Measurements from ENCODE around the gene MFAP3L.

MFAP3L gene

GRCh38 chr4:169985881-169986280 is 40.3 kb downstream of the MFAP3L start:
- H3K27ac ChIP-seq (ENCODE audit: low read length, poor library complexity, severe bottlenecking), result no peak overlapping the region
- no peaks in the 10 kb centered on the region for H3K79me1 ChIP-seq (replicated peaks; ENCODE audit: low read length, poor library complexity, severe bottlenecking)
- H3K4me2 ChIP-seq (ENCODE audit: low read length, poor library complexity, severe bottlenecking), result no peak overlapping the region
- no peaks in the 10 kb centered on the region for H3K36me3 ChIP-seq (ENCODE audit: control insufficient read depth in 1 of 2, insufficient read depth in 2 of 2, low read depth in 1 of 2, low read length in 2 of 2)
- H2AK5ac ChIP-seq (ENCODE audit: low read length, severe bottlenecking), result no peak overlapping the region
- no peak overlapping the region for H3K4me3 ChIP-seq (ENCODE audit: insufficient read depth in 1 of 2, low read depth in 1 of 2, low read length in 2 of 2)
- H3K27me3 ChIP-seq (ENCODE audit: control insufficient read depth in 1 of 2, insufficient read depth in 1 of 2, low read length in 2 of 2), result peaks cover 0 to 7% of the 10 kb centered on the region in 2 experiments
- H3K18ac ChIP-seq (ENCODE audit: low read depth in 1 of 2, low read length in 2 of 2), result no peak overlapping the region
- no peak overlapping the region for H2BK5ac ChIP-seq (ENCODE audit: low read depth, low read length, poor library complexity, severe bottlenecking)
- no peak for DNase-seq
- no peak overlapping the region for H2BK120ac ChIP-seq (ENCODE audit: low read depth, low read length)
- H3K4ac ChIP-seq (ENCODE audit: low read depth in 1 of 2, low read length in 2 of 2), result no peak overlapping the region
- no peak overlapping the region for H4K8ac ChIP-seq (ENCODE audit: low read length)
- 72% methylated on average over 2 of the region's 2 CpGs for WGBS
- no peaks in the 10 kb centered on the region for H3K4me1 ChIP-seq (ENCODE audit: control insufficient read depth, insufficient read depth, low read depth, low read length)
- no peak overlapping the region for H2BK15ac ChIP-seq (ENCODE audit: low read depth, poor library complexity, severe bottlenecking)
- no peak overlapping the region for H3K9ac ChIP-seq (ENCODE audit: low read length)
- no peak overlapping the region for H2AFZ ChIP-seq (ENCODE audit: low read depth, low read length)
- no peak overlapping the region for H2BK12ac ChIP-seq (ENCODE audit: low read length in 2 of 2)
- no peak overlapping the region for H4K91ac ChIP-seq (ENCODE audit: low read length)
- H3K14ac ChIP-seq (ENCODE audit: low read length in 2 of 2), result no peak overlapping the region
- H3K23ac ChIP-seq (ENCODE audit: low read length in 2 of 2), result no peak overlapping the region
- H3K9me3 ChIP-seq (ENCODE audit: control insufficient read depth, low read length), result no peaks in the 10 kb centered on the region

- no peak overlapping the region for H3K27ac ChIP-seq (ENCODE audit: low read length, poor library complexity, severe bottlenecking)
- no peak overlapping the region for H3K4me3 ChIP-seq (ENCODE audit: insufficient read depth in 1 of 2, low read depth in 1 of 2, low read length in 2 of 2)
- H3K4ac ChIP-seq (ENCODE audit: low read depth in 1 of 2, low read length in 2 of 2), result no peak overlapping the region
Measured at GRCh38 chr4:169984745-169985144, 41.5 kb downstream of the MFAP3L start.

GRCh38 chr4:169984173-169984572 is 42.0 kb downstream of the MFAP3L start:
- WGBS, result 37% methylated on average over 2 of the region's 3 CpGs
- H2BK15ac ChIP-seq (ENCODE audit: low read depth, poor library complexity, severe bottlenecking), result no peak overlapping the region

More at GRCh38 chr4:169984745-169985144, 41.5 kb downstream of the MFAP3L start:
- no peaks in the 10 kb centered on the region for H3K4me1 ChIP-seq (ENCODE audit: control insufficient read depth, insufficient read depth, low read depth, low read length)
- no peaks in the 10 kb centered on the region for H3K9me3 ChIP-seq (ENCODE audit: control insufficient read depth, low read length)
- peaks cover 0 to 7% of the 10 kb centered on the region in 2 experiments for H3K27me3 ChIP-seq (ENCODE audit: control insufficient read depth in 1 of 2, insufficient read depth in 1 of 2, low read length in 2 of 2)
- no peak overlapping the region for H3K23ac ChIP-seq (ENCODE audit: low read length in 2 of 2)
- no peak overlapping the region for H2BK15ac ChIP-seq (ENCODE audit: low read depth, poor library complexity, severe bottlenecking)
- H4K8ac ChIP-seq (ENCODE audit: low read length), result no peak overlapping the region
- H2AK5ac ChIP-seq (ENCODE audit: low read length, severe bottlenecking), result no peak overlapping the region
- no peaks in the 10 kb centered on the region for H3K79me1 ChIP-seq (replicated peaks; ENCODE audit: low read length, poor library complexity, severe bottlenecking)
- no peak overlapping the region for H3K14ac ChIP-seq (ENCODE audit: low read length in 2 of 2)
- H2BK120ac ChIP-seq (ENCODE audit: low read depth, low read length), result no peak overlapping the region
- H4K91ac ChIP-seq (ENCODE audit: low read length), result no peak overlapping the region
- no peak for DNase-seq
- H2BK12ac ChIP-seq (ENCODE audit: low read length in 2 of 2), result no peak overlapping the region
- 59% methylated on average over 3 of the region's 4 CpGs for WGBS
- no peak overlapping the region for H2BK5ac ChIP-seq (ENCODE audit: low read depth, low read length, poor library complexity, severe bottlenecking)
- no peak overlapping the region for H3K18ac ChIP-seq (ENCODE audit: low read depth in 1 of 2, low read length in 2 of 2)
- H2AFZ ChIP-seq (ENCODE audit: low read depth, low read length), result no peak overlapping the region
- no peak overlapping the region for H3K9ac ChIP-seq (ENCODE audit: low read length)
- H3K36me3 ChIP-seq (ENCODE audit: control insufficient read depth in 1 of 2, insufficient read depth in 2 of 2, low read depth in 1 of 2, low read length in 2 of 2), result no peaks in the 10 kb centered on the region
- H3K4me2 ChIP-seq (ENCODE audit: low read length, poor library complexity, severe bottlenecking), result no peak overlapping the region

GRCh38 chr4:169976951-169977350 is 49.2 kb downstream of the MFAP3L start:
- Histone ChIP-seq H4K91ac (ENCODE audit: low read length) (no peak overlapping the region), H3K4me1 (ENCODE audit: control insufficient read depth, insufficient read depth, low read depth, low read length) (no peaks in the 10 kb centered on the region), H3K4me3 (ENCODE audit: insufficient read depth in 1 of 2, low read depth in 1 of 2, low read length in 2 of 2) (no peak overlapping the region), H3K23ac (ENCODE audit: low read length in 2 of 2) (no peak overlapping the region), H4K8ac (ENCODE audit: low read length) (no peak overlapping the region), H2BK12ac (ENCODE audit: low read length in 2 of 2) (no peak overlapping the region), H2BK5ac (ENCODE audit: low read depth, low read length, poor library complexity, severe bottlenecking) (no peak overlapping the region), H3K79me1 (replicated peaks; ENCODE audit: low read length, poor library complexity, severe bottlenecking) (no peaks in the 10 kb centered on the region), H3K14ac (ENCODE audit: low read length in 2 of 2) (no peak overlapping the region), H2AK5ac (ENCODE audit: low read length, severe bottlenecking) (no peak overlapping the region), H3K36me3 (ENCODE audit: control insufficient read depth in 1 of 2, insufficient read depth in 2 of 2, low read depth in 1 of 2, low read length in 2 of 2) (no peaks in the 10 kb centered on the region), H2BK120ac (ENCODE audit: low read depth, low read length) (no peak overlapping the region), H3K9me3 (ENCODE audit: control insufficient read depth, low read length) (no peaks in the 10 kb centered on the region), H3K18ac (ENCODE audit: low read depth in 1 of 2, low read length in 2 of 2) (no peak overlapping the region), H3K27me3 (ENCODE audit: control insufficient read depth in 1 of 2, insufficient read depth in 1 of 2, low read length in 2 of 2) (peaks cover 0 to 17% of the 10 kb centered on the region in 2 experiments), H2AFZ (ENCODE audit: low read depth, low read length) (no peak overlapping the region), H3K9ac (ENCODE audit: low read length) (no peak overlapping the region), H2BK15ac (ENCODE audit: low read depth, poor library complexity, severe bottlenecking) (no peak overlapping the region), H3K27ac (ENCODE audit: low read length, poor library complexity, severe bottlenecking) (no peak overlapping the region), H3K4me2 (ENCODE audit: low read length, poor library complexity, severe bottlenecking) (no peak overlapping the region), H3K4ac (ENCODE audit: low read depth in 1 of 2, low read length in 2 of 2) (no peak overlapping the region)
- DNase-seq, result no peak
- 74% methylated on average over 1 of the region's 1 CpG for WGBS

More at GRCh38 chr4:169984173-169984572, 42.0 kb downstream of the MFAP3L start:
- Histone ChIP-seq H4K91ac (ENCODE audit: low read length) (no peak overlapping the region), H3K4me2 (ENCODE audit: low read length, poor library complexity, severe bottlenecking) (no peak overlapping the region), H3K9ac (ENCODE audit: low read length) (no peak overlapping the region), H3K27me3 (ENCODE audit: control insufficient read depth in 1 of 2, insufficient read depth in 1 of 2, low read length in 2 of 2) (peaks cover 0 to 7% of the 10 kb centered on the region in 2 experiments), H2AFZ (ENCODE audit: low read depth, low read length) (no peak overlapping the region), H2AK5ac (ENCODE audit: low read length, severe bottlenecking) (no peak overlapping the region), H4K8ac (ENCODE audit: low read length) (no peak overlapping the region), H2BK12ac (ENCODE audit: low read length in 2 of 2) (no peak overlapping the region), H3K23ac (ENCODE audit: low read length in 2 of 2) (no peak overlapping the region), H3K4me1 (ENCODE audit: control insufficient read depth, insufficient read depth, low read depth, low read length) (no peaks in the 10 kb centered on the region), H2BK5ac (ENCODE audit: low read depth, low read length, poor library complexity, severe bottlenecking) (no peak overlapping the region), H3K14ac (ENCODE audit: low read length in 2 of 2) (no peak overlapping the region), H3K4me3 (ENCODE audit: insufficient read depth in 1 of 2, low read depth in 1 of 2, low read length in 2 of 2) (no peak overlapping the region), H3K36me3 (ENCODE audit: control insufficient read depth in 1 of 2, insufficient read depth in 2 of 2, low read depth in 1 of 2, low read length in 2 of 2) (no peaks in the 10 kb centered on the region), H3K18ac (ENCODE audit: low read depth in 1 of 2, low read length in 2 of 2) (no peak overlapping the region), H2BK120ac (ENCODE audit: low read depth, low read length) (no peak overlapping the region), H3K79me1 (replicated peaks; ENCODE audit: low read length, poor library complexity, severe bottlenecking) (no peaks in the 10 kb centered on the region), H3K27ac (ENCODE audit: low read length, poor library complexity, severe bottlenecking) (no peak overlapping the region), H3K9me3 (ENCODE audit: control insufficient read depth, low read length) (no peaks in the 10 kb centered on the region), H3K4ac (ENCODE audit: low read depth in 1 of 2, low read length in 2 of 2) (no peak overlapping the region)
- no peak for DNase-seq
